GM18858 (cell line): ENCODE data around the gene DLX5.

Experiments
- ATAC-seq: cut with Tn5 transposase; IDR thresholded peaks from one replicate; pipeline ENCODE4 v1.9.1; 2021; ENCODE audit not compliant: unreplicated experiment

The DLX5 gene

DNA sequence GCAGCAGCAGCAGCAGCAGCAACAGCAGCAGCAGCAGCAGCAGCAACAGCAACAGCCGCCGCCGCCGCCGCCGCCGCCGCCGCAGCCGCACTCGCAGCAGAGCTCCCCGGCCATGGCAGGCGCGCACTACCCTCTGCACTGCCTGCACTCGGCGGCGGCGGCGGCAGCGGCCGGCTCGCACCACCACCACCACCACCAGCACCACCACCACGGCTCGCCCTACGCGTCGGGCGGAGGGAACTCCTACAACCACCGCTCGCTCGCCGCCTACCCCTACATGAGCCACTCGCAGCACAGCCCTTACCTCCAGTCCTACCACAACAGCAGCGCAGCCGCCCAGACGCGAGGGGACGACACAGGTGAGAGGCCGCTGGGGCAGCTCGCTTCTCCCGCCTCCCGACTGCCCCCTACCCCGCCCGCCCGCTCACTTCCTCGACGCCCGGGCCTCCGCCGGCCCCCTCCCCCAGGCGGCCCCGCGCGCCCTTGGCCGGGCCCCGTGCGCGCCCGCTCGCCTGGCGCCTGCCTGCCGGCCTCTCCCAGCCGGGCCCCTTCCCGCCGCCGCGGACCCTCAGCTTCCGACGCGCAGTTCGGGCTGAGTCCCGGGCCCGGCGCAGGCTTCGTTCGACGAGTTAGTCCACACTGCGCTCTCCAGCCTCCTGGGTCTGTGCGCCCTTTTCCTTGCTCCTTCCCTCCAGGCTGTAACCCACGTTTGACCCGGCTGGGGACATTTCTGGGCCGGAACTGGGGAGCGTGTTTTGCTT lies 18.4 kb downstream of the DLX5 start:
- no peak for ATAC-seq

DNA sequence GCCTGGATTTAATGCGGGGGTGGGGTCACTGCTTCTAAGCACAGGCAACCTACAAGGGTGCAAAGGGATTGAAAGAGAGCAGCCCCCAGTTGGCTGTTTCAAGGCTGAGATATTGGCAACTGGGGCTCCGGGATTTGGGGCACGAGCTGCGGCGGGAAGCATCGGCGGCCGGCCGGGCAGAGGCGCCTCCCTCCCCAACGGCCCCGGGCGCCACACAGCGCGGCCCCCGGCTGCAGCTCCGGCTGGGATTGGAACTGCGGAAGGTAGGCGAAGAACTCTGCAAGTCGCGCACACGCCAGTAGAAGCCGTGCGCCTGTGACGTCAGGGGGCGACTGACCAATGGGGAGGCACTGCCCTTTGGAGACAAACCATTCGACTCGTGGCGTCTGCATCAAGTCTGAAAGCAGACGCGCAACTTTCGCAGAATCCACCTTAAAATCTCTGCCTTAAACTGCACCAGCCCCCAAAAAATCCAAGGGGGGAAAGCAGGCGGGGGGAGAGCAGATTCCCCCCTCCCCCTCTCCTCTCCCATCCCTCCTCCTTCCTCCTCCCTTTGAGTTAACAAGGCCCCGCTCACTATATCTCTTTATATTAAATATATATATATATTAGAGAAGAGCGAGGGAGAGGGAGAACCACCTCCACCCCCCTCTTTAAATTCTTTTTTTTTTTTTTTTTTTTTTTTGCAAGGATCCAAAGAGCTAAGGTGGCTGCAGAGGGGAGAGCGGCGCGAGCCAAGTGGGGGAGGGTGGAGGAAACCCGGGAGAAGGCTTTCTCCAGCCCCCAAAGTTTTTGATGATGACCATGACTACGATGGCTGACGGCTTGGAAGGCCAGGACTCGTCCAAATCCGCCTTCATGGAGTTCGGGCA lies 19.2 kb downstream of the DLX5 start, which contains the start of gene DLX6:
Gene DLX6, plus strand, starts transcription at position 371 of the 872 bp plus-strand sequence. Its CDS starts 425 bp downstream, at position 796.
- no peak for ATAC-seq

DNA sequence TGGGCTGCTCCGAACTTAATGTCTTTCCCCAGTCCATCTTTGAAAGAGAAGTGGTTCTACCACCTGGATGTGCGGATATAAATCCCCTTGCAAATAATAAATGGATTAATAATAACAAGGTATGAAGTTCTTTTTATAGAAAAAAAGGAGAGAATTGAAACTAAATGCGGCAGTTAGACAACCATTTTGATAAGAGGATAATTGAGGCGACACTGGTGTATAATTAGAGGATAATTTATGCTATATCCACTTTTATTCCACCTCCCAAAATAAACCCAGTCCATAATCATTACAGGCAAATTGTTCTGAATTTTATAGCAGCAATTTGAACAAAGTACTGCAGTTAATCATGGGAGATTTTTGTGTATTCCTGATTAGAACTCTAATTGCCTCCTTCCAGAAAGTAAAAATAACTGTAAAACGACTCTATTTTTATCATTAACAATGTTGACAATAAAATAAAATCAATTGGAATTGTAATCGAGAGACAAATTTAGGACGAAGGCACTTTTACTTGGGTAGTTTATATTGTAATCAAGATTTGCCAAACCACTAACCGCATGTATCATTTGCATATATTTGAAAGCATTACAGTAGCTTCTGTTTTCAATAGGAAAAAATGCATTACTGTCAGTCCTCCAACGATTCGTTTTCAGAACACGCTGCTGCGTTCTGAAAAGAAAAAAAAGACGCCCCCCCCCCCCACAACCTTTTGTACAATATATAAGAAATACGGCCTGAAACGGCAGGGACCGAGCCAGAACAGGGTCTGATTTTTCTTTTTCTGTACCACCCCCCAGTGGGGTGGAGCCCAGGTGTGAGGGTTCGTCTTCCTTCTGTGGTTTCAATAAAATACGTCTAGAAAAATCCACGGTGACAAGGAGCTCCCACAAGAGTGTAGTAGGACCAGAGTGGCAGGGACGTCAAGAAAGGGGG lies 20.1 kb downstream of the DLX5 start:
- ATAC-seq = no peak

DNA sequence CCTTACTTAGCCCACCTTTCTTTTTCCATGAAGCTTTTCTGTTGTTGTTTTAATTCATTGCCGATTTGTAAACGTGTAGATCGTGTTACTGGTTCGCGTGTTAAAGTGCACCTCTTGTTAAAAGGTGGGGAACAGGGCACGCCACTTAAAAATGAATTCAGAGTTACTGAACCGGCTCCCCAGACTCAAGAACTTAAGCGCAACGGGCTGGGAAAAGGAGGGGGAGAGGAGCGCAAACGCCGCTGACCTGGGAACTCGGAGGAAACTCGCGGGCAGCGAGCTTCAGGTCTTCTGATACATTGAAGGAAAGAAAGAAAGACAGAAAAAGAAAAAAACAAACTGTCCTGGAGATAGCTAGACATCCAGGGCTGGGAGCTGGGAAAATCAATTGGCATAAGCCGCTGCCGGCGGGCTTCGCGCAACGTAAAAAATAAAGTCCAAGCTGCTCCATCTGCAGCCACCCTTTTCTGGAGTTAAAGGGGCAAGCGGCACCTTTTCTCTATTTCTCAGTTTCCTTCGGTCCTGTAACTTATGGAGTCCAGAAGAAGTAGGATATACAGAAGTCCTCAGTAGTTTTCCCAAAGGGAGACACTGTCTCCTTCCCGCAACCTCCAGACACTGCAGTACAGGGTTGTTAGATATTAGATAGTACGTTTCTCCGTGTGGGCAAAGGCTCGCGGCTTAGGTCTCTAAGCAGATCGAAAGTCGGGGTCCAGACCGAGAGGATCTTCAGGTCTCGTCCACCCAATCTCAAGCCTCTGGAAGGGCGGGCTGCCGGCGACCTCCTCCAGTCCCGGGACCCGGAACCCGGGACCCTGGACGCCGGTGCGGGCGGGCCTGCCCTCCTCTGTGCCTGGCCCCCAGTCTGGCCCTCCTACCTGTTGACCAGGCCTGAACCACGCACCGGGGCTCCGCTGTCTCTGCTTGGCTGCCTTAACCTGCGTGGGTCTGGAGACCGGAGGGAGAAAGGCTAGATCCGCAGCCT lies 21.1 kb downstream of the DLX5 start:
- ATAC-seq = no peak

DNA sequence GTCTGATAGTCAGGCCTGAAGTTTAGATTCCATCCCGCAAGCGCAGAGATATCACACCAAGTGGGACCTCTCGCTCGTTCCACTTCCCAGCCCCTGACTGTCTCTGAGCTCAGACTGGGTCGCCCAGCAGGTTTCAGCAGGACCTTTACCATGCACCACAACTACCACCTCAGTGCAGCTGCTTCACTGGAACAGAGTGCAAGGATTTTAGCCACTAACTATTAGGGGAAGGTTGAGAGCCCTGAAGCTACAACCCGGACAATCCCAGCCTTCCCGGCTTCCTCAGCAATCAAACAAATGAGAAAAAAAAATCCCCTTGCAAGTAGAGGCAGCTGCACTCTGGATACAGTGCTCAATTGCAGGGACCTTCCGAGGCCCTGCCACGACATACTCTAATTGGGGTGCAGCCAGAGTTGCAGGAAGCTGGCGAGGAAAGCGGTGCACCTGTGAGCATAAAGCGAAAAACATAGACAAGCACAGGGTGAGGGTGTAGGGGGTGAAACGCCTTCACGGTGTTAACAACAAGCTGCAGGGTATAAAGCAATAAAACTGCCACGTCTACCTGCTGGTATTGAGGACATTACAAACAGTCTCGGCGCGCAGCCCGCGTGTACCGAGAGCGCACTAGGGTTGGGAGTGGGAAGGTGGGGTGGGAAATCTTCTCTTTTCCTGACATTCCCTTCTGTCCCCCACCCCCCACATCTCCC lies 21.9 kb downstream of the DLX5 start:
- ATAC-seq = no peak

DNA sequence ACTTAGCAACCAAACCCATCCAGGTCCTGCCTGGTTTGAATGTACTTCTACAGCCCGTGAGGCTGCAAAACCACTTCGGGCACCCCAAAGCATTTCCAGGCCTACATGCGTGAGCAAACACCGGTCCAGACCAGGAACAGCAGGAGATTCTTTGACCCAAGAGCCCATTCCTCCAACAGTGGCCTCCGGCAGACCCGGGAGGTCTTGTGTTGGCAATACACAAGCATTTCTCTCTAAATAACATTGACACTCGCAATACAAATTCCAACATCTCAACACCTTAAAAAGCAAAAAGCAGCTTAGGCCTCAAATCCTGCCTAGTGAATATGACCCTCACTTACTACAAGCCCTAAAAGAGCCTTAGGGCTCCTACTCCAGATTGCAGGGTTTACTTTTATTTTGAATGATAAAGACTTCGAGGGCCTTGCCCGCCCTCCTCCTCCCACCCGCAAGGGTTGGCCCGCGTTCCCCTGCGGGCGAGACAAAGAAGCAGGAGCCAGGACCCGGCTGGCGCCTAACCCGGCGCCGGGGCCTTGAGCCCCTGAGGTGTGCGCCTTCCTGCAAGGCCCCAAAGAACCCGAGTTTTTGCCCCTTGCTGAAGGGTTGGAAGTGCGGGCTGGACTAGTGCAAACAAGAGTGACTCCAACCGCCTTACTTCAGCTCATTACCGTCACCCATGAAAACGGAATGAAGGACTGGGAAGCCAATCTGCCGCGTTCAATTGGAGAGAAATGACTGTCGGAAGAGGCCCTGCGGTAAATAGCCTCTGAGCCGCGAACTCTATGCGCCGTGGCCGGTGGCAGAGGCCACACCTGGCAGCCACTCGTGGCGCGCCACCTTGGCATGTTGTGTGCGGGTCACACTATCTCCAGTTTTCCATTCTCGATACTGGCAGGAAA lies 22.7 kb downstream of the DLX5 start:
- no peak for ATAC-seq

DNA sequence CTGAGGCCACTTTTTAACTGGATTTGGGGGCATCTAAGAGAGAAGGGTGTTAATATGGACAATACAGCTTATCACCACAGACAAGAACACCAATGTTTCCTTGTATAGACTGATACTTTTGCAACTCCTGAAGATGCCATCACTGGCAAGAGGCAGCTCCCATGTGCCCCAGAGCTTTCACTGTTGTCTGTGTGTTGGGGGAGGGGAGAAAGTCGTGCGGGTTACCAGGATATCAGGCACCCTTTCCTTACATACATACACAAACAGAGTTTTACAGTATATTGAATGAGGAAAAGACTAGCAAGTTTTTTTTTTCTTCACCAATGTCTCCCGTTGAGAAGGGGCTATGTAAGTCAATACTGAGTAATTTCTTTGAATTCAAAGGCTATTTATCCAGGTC lies 23.4 kb downstream of the DLX5 start:
- ATAC-seq = no peak

DNA sequence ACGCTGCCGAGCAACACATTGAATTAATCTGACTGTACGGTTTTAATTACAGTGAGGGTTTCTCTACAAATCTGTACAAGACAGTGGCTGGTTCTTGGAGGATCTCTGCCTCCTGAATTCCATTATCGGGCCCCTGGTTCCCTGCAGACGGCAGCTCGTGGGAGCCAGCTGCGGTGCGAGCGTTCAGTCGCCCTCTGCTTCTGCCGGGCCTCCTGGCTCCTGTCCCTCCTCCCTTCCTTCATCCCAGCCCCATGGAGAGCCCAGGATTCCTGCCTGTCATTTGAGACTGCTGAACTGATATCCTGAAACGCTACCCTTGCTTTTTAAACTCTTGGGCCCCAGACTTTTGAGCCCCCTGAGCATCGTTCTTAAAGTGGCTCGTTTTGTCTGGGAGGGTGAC lies 25.9 kb downstream of the DLX5 start:
- ATAC-seq = no peak

DNA sequence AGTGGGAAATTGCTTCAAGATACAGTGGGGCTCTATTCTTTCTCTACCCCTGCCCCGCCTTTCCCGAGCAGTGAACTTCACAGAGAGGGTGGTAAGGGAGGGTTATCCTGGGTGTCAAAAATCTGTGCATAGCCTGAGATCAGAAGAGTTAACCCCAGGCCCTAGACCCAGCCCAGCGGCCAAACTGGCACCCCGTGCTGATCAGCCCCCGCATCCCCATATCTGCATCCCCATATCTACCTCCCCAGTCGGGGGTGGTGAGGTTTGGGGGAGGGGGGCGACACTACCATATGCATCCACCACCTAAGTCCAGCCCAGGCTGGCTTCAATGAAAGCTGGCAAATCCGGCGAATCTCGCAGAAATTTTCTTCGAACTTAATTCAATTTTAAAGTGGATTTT lies 26.3 kb downstream of the DLX5 start:
- no peak for ATAC-seq

DNA sequence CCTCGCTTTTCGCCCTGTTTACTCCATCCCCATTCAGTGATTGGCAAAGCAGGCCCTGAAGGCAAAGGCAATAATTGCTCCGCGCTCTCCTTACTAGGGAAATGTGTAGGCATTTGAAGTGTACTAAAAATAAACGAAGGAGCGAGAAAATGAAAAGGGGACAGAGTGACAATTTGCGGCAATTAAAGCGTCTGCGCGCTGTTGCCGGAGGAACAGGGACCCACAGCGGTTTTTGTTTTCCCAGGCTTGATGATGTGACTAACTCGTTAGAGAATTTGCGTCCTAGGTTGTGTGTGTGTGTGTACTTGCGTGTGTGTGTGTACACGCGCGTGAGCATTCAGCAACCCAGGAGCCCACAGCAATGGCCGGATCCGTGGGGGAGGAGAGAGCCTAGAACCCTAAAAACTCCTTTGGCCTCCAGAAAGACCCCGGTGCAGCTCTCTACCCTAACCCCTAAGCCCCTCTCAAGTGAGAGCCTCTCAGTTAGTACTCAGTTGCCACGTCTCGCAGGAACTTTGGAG lies 27.1 kb downstream of the DLX5 start:
- ATAC-seq = no peak

DNA sequence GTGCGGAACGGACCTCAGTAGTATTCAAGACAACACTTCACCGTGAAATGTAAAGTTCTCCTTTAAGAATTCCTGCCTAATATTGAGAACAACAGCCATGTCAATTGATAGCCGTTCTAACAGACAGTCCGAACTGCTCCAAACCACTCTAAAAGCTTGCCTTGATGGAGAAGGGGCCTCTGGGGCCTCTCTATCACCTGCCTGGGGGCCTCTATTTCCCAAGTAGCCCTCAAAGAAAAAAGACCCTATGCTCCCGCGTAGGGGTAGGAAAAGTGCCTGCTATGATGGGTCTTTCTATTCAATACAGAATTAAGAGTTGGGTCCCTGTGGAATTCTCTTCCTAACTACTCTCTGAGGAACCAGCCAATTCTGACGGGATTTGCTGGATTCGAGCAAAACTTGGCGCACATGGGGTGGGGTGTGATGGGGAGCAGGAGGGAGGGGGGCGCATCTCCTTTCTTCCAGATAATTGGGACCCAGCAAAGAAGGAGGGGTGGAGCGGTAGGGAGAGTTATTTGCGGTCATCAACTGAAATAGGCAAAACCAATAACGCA lies 27.6 kb downstream of the DLX5 start:
- ATAC-seq = no peak

DNA sequence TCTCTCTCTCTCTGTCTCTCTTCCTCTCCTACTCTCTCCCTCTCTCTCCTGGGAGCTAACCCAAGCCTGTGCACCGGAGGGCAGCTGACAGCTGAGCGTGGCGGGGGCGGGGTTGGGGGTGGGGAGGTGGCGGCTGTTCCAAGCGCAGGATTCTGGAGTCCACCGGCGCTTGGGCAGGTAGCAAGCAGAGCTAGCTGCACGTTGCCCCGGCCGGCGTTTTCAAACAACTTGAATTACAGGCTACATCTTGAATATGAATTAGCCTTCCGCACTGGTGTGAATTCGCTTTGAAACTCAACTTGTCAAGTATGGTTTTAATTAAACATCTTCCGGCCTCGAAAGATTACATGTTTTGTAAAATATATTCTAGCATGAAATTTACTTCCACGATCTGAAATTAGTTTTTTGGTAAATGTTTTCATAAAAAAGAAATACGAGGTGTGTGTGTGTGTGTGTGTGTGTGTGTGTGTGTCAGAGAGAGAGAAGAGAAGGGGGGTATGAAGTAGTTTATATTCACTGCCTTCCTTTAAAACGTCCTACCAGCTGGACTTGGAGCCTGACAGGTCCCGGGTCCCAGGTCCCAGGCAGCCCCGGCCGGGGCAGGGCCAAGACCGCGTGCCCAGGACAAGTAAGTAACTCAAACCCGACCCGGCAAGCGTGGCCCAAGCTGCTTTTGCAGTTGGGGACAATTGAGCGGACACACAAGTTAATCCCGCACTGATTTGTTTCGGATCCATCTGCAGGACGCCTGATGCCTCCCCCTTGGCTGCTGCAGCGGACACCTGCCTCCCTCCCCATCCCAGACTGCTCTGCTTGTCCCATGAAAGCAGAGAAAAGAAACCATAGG lies 28.3 kb downstream of the DLX5 start:
- ATAC-seq = no peak

DNA sequence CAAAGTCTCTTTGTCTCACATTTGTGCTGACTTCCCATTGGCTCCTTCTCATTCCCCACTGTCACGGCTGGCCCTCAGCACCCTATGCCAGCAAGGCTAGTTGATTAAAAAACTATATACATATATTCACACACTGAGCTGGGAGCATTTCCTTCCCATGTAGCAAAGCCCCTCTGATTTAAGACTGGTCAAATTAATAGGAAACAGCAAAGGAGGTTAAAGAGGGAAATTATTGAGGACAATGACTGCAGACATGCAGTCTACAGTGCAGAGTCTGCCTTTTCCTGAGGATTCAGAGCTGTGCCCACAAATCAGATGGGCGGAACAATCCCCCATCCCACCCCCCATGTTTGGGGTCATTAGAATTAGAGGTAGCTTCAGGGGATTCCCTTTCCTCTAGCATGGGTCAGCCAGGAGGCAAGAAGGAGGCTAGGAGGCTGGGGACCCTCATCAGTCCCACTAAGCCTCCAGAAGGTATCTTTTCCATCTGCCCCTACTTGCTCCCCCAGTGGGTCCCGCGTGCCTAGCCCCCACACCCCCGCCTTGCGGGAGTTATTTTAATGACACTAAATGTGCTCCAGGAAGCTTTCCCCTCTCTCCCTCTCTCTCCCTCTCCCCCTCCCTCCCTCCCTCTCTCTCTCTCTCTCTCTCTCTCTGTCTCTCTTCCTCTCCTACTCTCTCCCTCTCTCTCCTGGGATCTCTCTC lies 29.1 kb downstream of the DLX5 start:
- no peak for ATAC-seq

DNA sequence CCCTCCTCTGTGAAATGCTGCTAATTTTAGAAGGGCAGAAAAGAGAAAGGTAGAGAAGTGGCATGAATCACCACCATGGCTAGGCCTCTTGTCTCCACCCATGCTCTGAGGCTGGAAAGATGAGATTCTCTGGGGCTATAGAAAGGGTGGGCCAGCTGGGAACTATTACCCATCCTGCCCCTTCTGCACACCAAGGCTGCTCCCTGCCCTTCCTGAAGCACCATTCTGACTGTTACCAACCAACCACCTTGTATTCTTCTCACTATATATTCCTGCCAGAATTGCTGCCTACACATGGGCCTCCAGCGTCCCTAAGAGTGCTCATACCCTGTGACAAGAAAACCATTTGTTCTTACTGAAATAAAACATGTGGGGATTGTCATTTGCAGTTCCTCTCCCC lies 30.7 kb downstream of the DLX5 start:
- no peak for ATAC-seq

DNA sequence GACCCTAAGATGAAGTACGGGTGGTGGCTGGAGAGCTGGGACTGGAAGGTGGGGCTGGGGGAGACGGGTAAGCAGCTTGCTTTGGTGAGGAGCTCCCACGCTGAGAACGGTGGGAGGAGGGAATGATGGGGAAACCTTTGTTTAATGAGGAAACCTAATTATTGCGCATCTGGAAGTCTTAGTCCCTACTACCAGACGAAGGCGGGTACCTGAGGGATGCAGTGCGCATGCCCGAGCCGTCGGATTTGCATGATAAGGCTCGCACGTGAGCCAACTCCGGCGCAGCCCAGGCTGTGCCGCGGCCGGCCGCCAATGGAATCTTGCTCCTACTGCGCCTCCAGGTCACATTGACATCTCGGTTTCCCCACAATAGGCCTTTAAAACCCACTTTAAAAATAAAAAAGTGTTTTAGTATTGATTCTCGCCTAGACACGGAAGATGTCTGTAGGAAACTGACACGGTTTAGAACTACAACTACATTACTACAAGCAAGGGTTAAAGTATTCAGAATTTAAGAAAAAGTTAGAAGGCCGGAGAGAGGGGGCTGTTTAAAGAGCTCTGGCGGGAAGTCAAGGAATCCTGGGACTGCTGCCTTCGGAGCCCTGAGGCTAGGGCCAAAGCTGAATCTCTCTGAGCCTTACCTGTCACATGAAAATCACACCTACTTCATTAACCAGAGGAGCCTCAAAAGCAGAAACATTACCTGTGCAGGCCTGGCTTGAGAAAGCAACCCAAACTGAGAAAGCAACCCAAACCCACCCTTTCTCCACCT lies 31.4 kb downstream of the DLX5 start:
- ATAC-seq = no peak
